Measurements from ENCODE around the gene HMG20B. TPM values are rescaled to one million over a fixed set of nuclear protein-coding genes. Genes with fewer than 3 reads are reported as not detected.

HMG20B gene
- total RNA-seq, 8 experiments from 2014 or later = 17.0 to 122 (median 35.3) TPM

GRCh38 chr19:3570606-3571011 is 2.1 kb upstream of the HMG20B start:
- ATAC-seq (replicated peaks in 6 of 8) = no peak
- 60 to 100% (median 96%) methylated on average over 1 to 6 of the region's 7 CpGs; no CpG with 5 or more reads in 3 of the 10 experiments for WGBS, 10 experiments
- H3K27ac ChIP-seq = no peak overlapping the region
- H3K4me1 ChIP-seq (replicated peaks in 1 of 2) = peaks cover 4 to 5% of the 10 kb centered on the region in 2 donors
- in situ Hi-C loops (cut with MboI; ENCODE audit: low pct_unique_long_range_greater_than_20kb in 2 of 9, low sequenced_read_pairs in 9 of 9, unreplicated experiment in 9 of 9) = loop anchor here in 1 of 9 experiments (25.0 kb wide), 1 partner anchor 142 kb away; the partner anchor contains the start of genes PIP5K1C and TJP3
- H3K4me3 ChIP-seq = no peak overlapping the region

GRCh38 chr19:3572132-3572854 is 451 bp upstream of the HMG20B start:
- peak; percentile 82 to 95 (median 92) for ATAC-seq (replicated peaks in 6 of 8)
- in situ Hi-C loops (cut with MboI; ENCODE audit: low pct_unique_long_range_greater_than_20kb in 2 of 9, low sequenced_read_pairs in 9 of 9, unreplicated experiment in 9 of 9) = loop anchor here in 1 of 9 experiments (25.0 kb wide), 1 partner anchor 140 kb away; the partner anchor contains the start of genes PIP5K1C and TJP3
- Histone ChIP-seq H3K27ac (no peak overlapping the region), H3K4me3 (peak overlapping the region; percentile 34 to 84 (median 62)), H3K4me1 (replicated peaks in 1 of 2) (peaks cover 12% of the 10 kb centered on the region in 2 donors)
- 0 to 80% (median 10%) methylated on average over 1 to 14 of the region's 48 CpGs; no CpG with 5 or more reads in 5 of the 10 experiments for WGBS, 10 experiments

GRCh38 chr19:3573162-3573857 is 566 bp downstream of the HMG20B start:
- Histone ChIP-seq H3K4me3 (peak overlapping the region; percentile 50 to 84 (median 75)), H3K4me1 (replicated peaks in 1 of 2) (peaks cover 12% of the 10 kb centered on the region in 2 donors), H3K27ac (no peak overlapping the region)
- no CpG with 5 or more reads among the region's 60 CpGs for whole genome bisulfite sequencing, 10 experiments
- peak; percentile 3 to 10 (median 4) for ATAC-seq (replicated peaks in 6 of 8)
- in situ Hi-C loops (cut with MboI; ENCODE audit: low pct_unique_long_range_greater_than_20kb in 2 of 9, low sequenced_read_pairs in 9 of 9, unreplicated experiment in 9 of 9) = loop anchor here in 1 of 9 experiments (25.0 kb wide), 1 partner anchor 139 kb away; the partner anchor contains the start of genes PIP5K1C and TJP3

- in situ Hi-C loops (cut with MboI; ENCODE audit: low pct_unique_long_range_greater_than_20kb in 2 of 9, low sequenced_read_pairs in 9 of 9, unreplicated experiment in 9 of 9) = loop anchor here in 1 of 9 experiments (25.0 kb wide), 1 partner anchor 138 kb away; the partner anchor contains the start of genes PIP5K1C and TJP3
- Histone ChIP-seq H3K27ac (no peak overlapping the region), H3K4me1 (replicated peaks in 1 of 2) (peaks cover 12% of the 10 kb centered on the region in 2 donors), H3K4me3 (peak overlapping the region; percentile 50 to 84 (median 75))
- WGBS, 10 experiments = 0 to 7% methylated on average over 1 to 5 of the region's 55 CpGs; no CpG with 5 or more reads in 8 of the 10 experiments
- peak in 6 of 8 experiments; percentile 1 to 34 (median 14) for ATAC-seq (replicated peaks in 6 of 8)
Observed at GRCh38 chr19:3573858-3574637, 1.3 kb downstream of the HMG20B start.

- in situ Hi-C loops (cut with MboI; ENCODE audit: low pct_unique_long_range_greater_than_20kb in 2 of 9, low sequenced_read_pairs in 9 of 9, unreplicated experiment in 9 of 9) = no loop called here
- Histone ChIP-seq H3K4me1 (replicated peaks in 1 of 2) (peaks cover 12 to 19% of the 10 kb centered on the region in 2 donors), H3K4me3 (no peak overlapping the region), H3K27ac (no peak overlapping the region)
- no peak for ATAC-seq (replicated peaks in 6 of 8)
- 60 to 100% (median 84%) methylated on average over 1 to 9 of the region's 19 CpGs; no CpG with 5 or more reads in 4 of the 10 experiments for WGBS, 10 experiments
Observed at GRCh38 chr19:3575260-3575741, 2.6 kb downstream of the HMG20B start.

- WGBS, 10 experiments = 43 to 85% (median 53%) methylated on average over 3 to 6 of the region's 29 CpGs; no CpG with 5 or more reads in 6 of the 10 experiments
- no peak for ATAC-seq (replicated peaks in 6 of 8)
- peaks cover 12 to 22% of the 10 kb centered on the region in 2 donors for H3K4me1 ChIP-seq (replicated peaks in 1 of 2)
- H3K27ac ChIP-seq = peak overlapping the region in 1 of 2 donors; percentile 68
- in situ Hi-C loops (cut with MboI; ENCODE audit: low pct_unique_long_range_greater_than_20kb in 2 of 9, low sequenced_read_pairs in 9 of 9, unreplicated experiment in 9 of 9) = no loop called here
- H3K4me3 ChIP-seq = peak overlapping the region in 1 of 5 donors; percentile 3
Observed at GRCh38 chr19:3575949-3576673, 3.4 kb downstream of the HMG20B start.

- 0 to 54% (median 36%) methylated on average over 1 to 9 of the region's 78 CpGs; no CpG with 5 or more reads in 6 of the 10 experiments for WGBS, 10 experiments
- peaks cover 11 to 22% of the 10 kb centered on the region in 2 donors for H3K4me1 ChIP-seq (replicated peaks in 1 of 2)
- H3K27ac ChIP-seq = peak overlapping the region; percentile 21 to 68
- H3K4me3 ChIP-seq = peak overlapping the region; percentile 0 to 23 (median 6)
- ATAC-seq (replicated peaks in 6 of 8) = peak; percentile 2 to 42 (median 18)
- in situ Hi-C loops (cut with MboI; ENCODE audit: low pct_unique_long_range_greater_than_20kb in 2 of 9, low sequenced_read_pairs in 9 of 9, unreplicated experiment in 9 of 9) = no loop called here
Observed at GRCh38 chr19:3576696-3577443, 4.1 kb downstream of the HMG20B start.

- in situ Hi-C loops (cut with MboI; ENCODE audit: low pct_unique_long_range_greater_than_20kb in 2 of 9, low sequenced_read_pairs in 9 of 9, unreplicated experiment in 9 of 9) = no loop called here
- Histone ChIP-seq H3K4me3 (no peak overlapping the region), H3K4me1 (replicated peaks in 1 of 2) (peaks cover 7 to 19% of the 10 kb centered on the region in 2 donors), H3K27ac (no peak overlapping the region)
- ATAC-seq (replicated peaks in 6 of 8) = no peak
- 97% methylated on average over 7 of the region's 60 CpGs; no CpG with 5 or more reads in 9 of the 10 experiments for WGBS, 10 experiments
Observed at GRCh38 chr19:3577723-3578344, 5.1 kb downstream of the HMG20B start.

- WGBS, 10 experiments = 20 to 100% methylated on average over 1 to 2 of the region's 17 CpGs; no CpG with 5 or more reads in 8 of the 10 experiments
- Histone ChIP-seq H3K27ac (no peak overlapping the region), H3K4me3 (no peak overlapping the region), H3K4me1 (replicated peaks in 1 of 2) (peaks cover 7 to 19% of the 10 kb centered on the region in 2 donors)
- ATAC-seq (replicated peaks in 6 of 8) = no peak
- in situ Hi-C loops (cut with MboI; ENCODE audit: low pct_unique_long_range_greater_than_20kb in 2 of 9, low sequenced_read_pairs in 9 of 9, unreplicated experiment in 9 of 9) = no loop called here
Observed at GRCh38 chr19:3578390-3578789, 5.6 kb downstream of the HMG20B start.

- WGBS, 10 experiments = 0 to 83% (median 23%) methylated on average over 1 to 8 of the region's 11 CpGs; no CpG with 5 or more reads in 1 of the 10 experiments
- peak; percentile 42 to 93 (median 80) for ATAC-seq (replicated peaks in 6 of 8)
Observed at GRCh38 chr19:3580156-3580934, 7.6 kb downstream of the HMG20B start.

More at GRCh38 chr19:3580156-3580934, 7.6 kb downstream of the HMG20B start:
- in situ Hi-C loops (cut with MboI; ENCODE audit: low pct_unique_long_range_greater_than_20kb in 2 of 9, low sequenced_read_pairs in 9 of 9, unreplicated experiment in 9 of 9) = no loop called here
- Histone ChIP-seq H3K4me1 (replicated peaks in 1 of 2) (peaks cover 7 to 19% of the 10 kb centered on the region in 2 donors), H3K4me3 (no peak overlapping the region), H3K27ac (peak overlapping the region in 1 of 2 donors; percentile 36)
